Cardiac ventricle fibroblast (primary cell): Measurements from ENCODE around the gene MAGEB2. TPM values are rescaled to one million over a fixed set of nuclear protein-coding genes. Genes with fewer than 3 reads are reported as not detected.

Experiments used
- total RNA-seq: library from RNA; depleted of rRNA; stranded (reverse); fragments of >200 nt; gene quantifications from 2 replicates; pipeline ENCODE4 v1.2.3, GENCODE V29; 2015

Gene MAGEB2
- total RNA-seq: not detected in 2 replicates

GRCh38 chrX:30215357-30215843, at the start of gene MAGEB2:
MAGEB2 (plus strand) TSS chrX:30215563; CDS start chrX:30218581, 3,018 bp downstream.

GRCh38 chrX:30230395-30230794, 15.0 kb downstream of the MAGEB2 start, which contains the start of gene MAGEB3:
MAGEB3 (plus strand) TSS chrX:30230657; CDS start chrX:30235925, 5,268 bp downstream.

DNA sequence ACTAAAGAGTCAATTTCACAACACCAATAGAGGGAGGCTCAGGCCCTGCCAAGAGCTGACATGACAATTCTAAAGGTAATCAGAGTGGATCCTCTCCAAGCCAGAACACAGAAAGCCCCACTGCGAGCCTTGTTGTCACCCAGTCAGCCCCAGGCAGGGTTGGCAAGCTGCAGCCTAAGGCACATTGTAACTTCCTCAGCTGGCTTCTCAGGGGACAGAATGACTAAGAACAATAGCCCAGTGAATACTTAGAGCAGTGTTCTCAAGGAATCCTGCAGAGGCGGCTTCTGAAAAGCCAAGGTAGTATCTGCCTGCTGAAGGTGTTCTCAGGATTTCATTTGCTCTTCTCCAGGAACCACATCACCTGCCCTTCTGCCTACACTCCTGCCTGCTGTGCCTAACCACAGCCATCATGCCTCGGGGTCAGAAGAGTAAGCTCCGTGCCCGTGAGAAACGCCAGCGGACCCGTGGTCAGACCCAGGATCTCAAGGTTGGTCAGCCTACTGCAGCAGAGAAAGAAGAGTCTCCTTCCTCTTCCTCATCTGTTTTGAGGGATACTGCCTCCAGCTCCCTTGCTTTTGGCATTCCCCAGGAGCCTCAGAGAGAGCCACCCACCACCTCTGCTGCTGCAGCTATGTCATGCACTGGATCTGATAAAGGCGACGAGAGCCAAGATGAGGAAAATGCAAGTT, 26.5 kb downstream of the MAGEB2 start, which contains the start of gene MAGEB4:
MAGEB4 (plus strand) TSS at position 277 of the 692 bp plus-strand sequence; CDS start at position 413, 136 bp downstream.

DNA sequence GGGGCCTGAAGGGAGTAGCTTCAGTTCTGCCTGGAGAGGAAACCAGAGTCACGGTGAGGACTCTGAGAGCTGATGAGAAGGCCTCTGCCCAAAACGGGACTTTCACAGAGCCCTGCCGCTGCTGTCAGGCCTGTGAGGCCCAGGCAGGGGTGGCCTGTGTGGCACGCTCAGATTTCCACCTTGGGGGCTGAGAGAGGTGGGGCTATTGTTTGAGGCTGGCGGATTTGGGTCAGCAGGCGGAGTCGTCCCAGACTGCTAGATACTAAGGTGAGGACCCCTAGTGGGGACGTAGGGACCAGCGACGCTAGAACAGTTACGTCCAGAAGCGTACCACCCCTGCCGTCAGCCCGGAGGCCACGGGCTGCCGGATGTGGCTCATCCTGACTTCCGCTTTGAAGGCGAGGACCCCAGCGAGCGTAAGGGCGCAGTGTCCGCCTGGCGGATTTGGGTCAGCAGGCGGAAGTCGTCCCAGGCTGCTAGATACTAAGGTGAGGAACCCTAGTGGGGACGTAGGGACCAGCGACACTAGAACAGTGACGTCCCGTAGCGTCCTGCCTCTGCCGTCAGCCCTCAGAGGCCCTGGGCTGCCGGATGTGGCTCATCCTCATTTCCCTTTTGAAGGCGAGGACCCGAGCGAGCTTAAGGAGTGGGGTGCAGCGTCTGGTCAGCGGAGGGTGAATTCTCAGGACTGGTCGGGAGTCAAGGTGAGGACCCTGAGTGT, 31.6 kb downstream of the MAGEB2 start, which contains the start of gene MAGEB1:
MAGEB1 (plus strand) TSS at position 378 of the 721 bp plus-strand sequence. CDS start 3,348 bp downstream, outside the sequence.

Other genes starting within 250 kb of the MAGEB2 start
- not detected in 2 replicates for gene MAGEB3, start 15.1 kb downstream of the MAGEB2 start, total RNA-seq
- not detected in 2 replicates for gene MAGEB4, start 26.4 kb downstream of the MAGEB2 start, total RNA-seq
- gene MAGEB1, start 31.6 kb downstream of the MAGEB2 start, total RNA-seq: not detected in 2 replicates
- gene NR0B1, start 93.8 kb downstream of the MAGEB2 start, total RNA-seq: 1.1 and 1.7 TPM in 2 replicates